ENCODE data around the gene TSG101.

GRCh38 chr11:18495271-18495670 lies 31.5 kb downstream of the TSG101 start:
- TF ChIP-seq CTCF (optimal IDR thresholded peaks at IDR 0.05 in 1 of 3, IDR thresholded peaks at IDR 0.05 in 1 of 3, conservative IDR thresholded peaks at IDR 0.05 in 1 of 3; ENCODE audit: extremely low read depth in 1 of 3, insufficient read depth in 2 of 3, low read length in 3 of 3) (no peak), EZH2 (IDR thresholded peaks at IDR 0.05; ENCODE audit: low read length) (no peak)

Measured in keratinocyte (primary cell).